Adipocyte (in vitro differentiated cells): ENCODE data around the gene SF3B1.
"Not testable (repeated sequence)": the region's sequence is repeated elsewhere in the genome, so short reads cannot be mapped to it uniquely, and the experiment has no call there.

ENCODE experiments used
- DNase-seq: peaks from one replicate; pipeline ENCODE4 v3.0.0-alpha.2; 2015; ENCODE audit warnings: low read depth
- H3K27me3 ChIP-seq: replicated peaks from 2 replicates; pipeline ENCODE4 v1.7.0; 2013; ENCODE audit warnings: mild to moderate bottlenecking, low read length, moderate library complexity; ENCODE audit not compliant: control insufficient read depth, insufficient read depth
- H3K36me3 ChIP-seq: 2 replicates; pipeline ENCODE4 v1.7.0; 2013; ENCODE audit warnings: low read length, mild to moderate bottlenecking, moderate library complexity; ENCODE audit not compliant: control insufficient read depth, insufficient read depth, severe bottlenecking
- H3K4me1 ChIP-seq: 2 replicates; pipeline ENCODE4 v1.7.0; 2013; ENCODE audit warnings: mild to moderate bottlenecking, low read length, moderate library complexity; ENCODE audit not compliant: control insufficient read depth, insufficient read depth
- H3K4me3 ChIP-seq: 2 replicates; pipeline ENCODE4 v1.7.0; 2013; ENCODE audit warnings: mild to moderate bottlenecking, low read length, moderate library complexity
- H3K9ac ChIP-seq: 2 replicates; pipeline ENCODE4 v1.7.0; 2013; ENCODE audit warnings: mild to moderate bottlenecking, low read length, moderate library complexity
- H3K9me3 ChIP-seq: 2 replicates; pipeline ENCODE4 v1.7.0; 2013; ENCODE audit warnings: mild to moderate bottlenecking, low read length, moderate library complexity; ENCODE audit not compliant: control insufficient read depth

The SF3B1 gene

GRCh38 chr2:197398913-197399312, 35.9 kb downstream of the SF3B1 start:
- Histone ChIP-seq H3K9ac (no peak overlapping the region), H3K9me3 (no peaks in the 10 kb centered on the region), H3K4me3 (no peak overlapping the region), H3K27me3 (no peaks in the 10 kb centered on the region), H3K36me3 (peaks cover 100% of the 10 kb centered on the region), H3K4me1 (peaks cover 11% of the 10 kb centered on the region)
- DNase-seq: no peak

- Histone ChIP-seq H3K27me3 (no peaks in the 10 kb centered on the region), H3K9ac (no peak overlapping the region), H3K9me3 (no peaks in the 10 kb centered on the region), H3K4me1 (peaks cover 10% of the 10 kb centered on the region), H3K36me3 (peaks cover 59% of the 10 kb centered on the region), H3K4me3 (no peak overlapping the region)
- DNase-seq: no peak
These were observed 43.6 kb downstream of the SF3B1 start for GRCh38 chr2:197391220-197391717.

GRCh38 chr2:197388866-197389587, 45.8 kb downstream of the SF3B1 start:
- H3K4me1 ChIP-seq: peaks cover 7% of the 10 kb centered on the region
- H3K9me3 ChIP-seq: no peaks in the 10 kb centered on the region
- no peak overlapping the region for H3K9ac ChIP-seq
- DNase-seq: no peak
- H3K4me3 ChIP-seq: no peak overlapping the region
- H3K36me3 ChIP-seq: peaks cover 37% of the 10 kb centered on the region
- H3K27me3 ChIP-seq: no peaks in the 10 kb centered on the region

- Histone ChIP-seq H3K4me3 (no peak overlapping the region), H3K4me1 (peaks cover 7% of the 10 kb centered on the region), H3K36me3 (peaks cover 21% of the 10 kb centered on the region), H3K9me3 (no peaks in the 10 kb centered on the region), H3K27me3 (no peaks in the 10 kb centered on the region), H3K9ac (no peak overlapping the region)
- no peak for DNase-seq
These were observed 47.6 kb downstream of the SF3B1 start for GRCh38 chr2:197387179-197387578.

GRCh38 chr2:197386242-197386641, 48.6 kb downstream of the SF3B1 start:
- Histone ChIP-seq H3K9me3 (no peaks in the 10 kb centered on the region), H3K4me3 (no peak overlapping the region), H3K36me3 (peaks cover 11% of the 10 kb centered on the region), H3K9ac (no peak overlapping the region), H3K27me3 (no peaks in the 10 kb centered on the region), H3K4me1 (peaks cover 7% of the 10 kb centered on the region)
- DNase-seq: no peak

- Histone ChIP-seq H3K9me3 (no peaks in the 10 kb centered on the region), H3K4me1 (peaks cover 4% of the 10 kb centered on the region), H3K27me3 (no peaks in the 10 kb centered on the region), H3K9ac (no peak overlapping the region), H3K4me3 (no peak overlapping the region), H3K36me3 (no peaks in the 10 kb centered on the region)
- DNase-seq: no peak
These were observed 51.0 kb downstream of the SF3B1 start for GRCh38 chr2:197383825-197384224.

GRCh38 chr2:197381641-197382040, 53.2 kb downstream of the SF3B1 start:
- Histone ChIP-seq H3K36me3 (no peaks in the 10 kb centered on the region), H3K4me1 (peaks cover 10% of the 10 kb centered on the region), H3K9ac (no peak overlapping the region), H3K4me3 (no peak overlapping the region), H3K27me3 (no peaks in the 10 kb centered on the region), H3K9me3 (no peaks in the 10 kb centered on the region)
- DNase-seq: no peak

- not testable (repeated sequence) for H3K27me3 ChIP-seq, H3K4me3 ChIP-seq, H3K4me1 ChIP-seq, H3K9me3 ChIP-seq, DNase-seq, H3K9ac ChIP-seq, H3K36me3 ChIP-seq
These were observed 54.9 kb downstream of the SF3B1 start for GRCh38 chr2:197379918-197380309.

GRCh38 chr2:197379308-197379917, 55.4 kb downstream of the SF3B1 start:
- peak; percentile 51 for DNase-seq
- Histone ChIP-seq H3K4me3 (peak overlapping the region; percentile 34), H3K9ac (peak overlapping the region; percentile 39)
- not testable (repeated sequence) for H3K36me3 ChIP-seq, H3K27me3 ChIP-seq, H3K9me3 ChIP-seq, H3K4me1 ChIP-seq

- DNase-seq: peak; percentile 80
These were observed 56.1 kb downstream of the SF3B1 start for GRCh38 chr2:197378494-197379307.

GRCh38 chr2:197378086-197378485, 56.7 kb downstream of the SF3B1 start:
- Histone ChIP-seq H3K9me3 (no peaks in the 10 kb centered on the region), H3K4me3 (no peak overlapping the region), H3K36me3 (no peaks in the 10 kb centered on the region), H3K4me1 (peaks cover 10% of the 10 kb centered on the region), H3K27me3 (no peaks in the 10 kb centered on the region), H3K9ac (no peak overlapping the region)
- no peak for DNase-seq

More at GRCh38 chr2:197378494-197379307, 56.1 kb downstream of the SF3B1 start:
- Histone ChIP-seq H3K27me3 (no peaks in the 10 kb centered on the region), H3K36me3 (no peaks in the 10 kb centered on the region), H3K4me3 (peak overlapping the region; percentile 34), H3K9me3 (no peaks in the 10 kb centered on the region), H3K9ac (peak overlapping the region; percentile 39), H3K4me1 (peaks cover 10% of the 10 kb centered on the region)
